Measurements from ENCODE around the gene MELTF. TPM values are rescaled to one million over a fixed set of nuclear protein-coding genes. Genes with fewer than 3 reads are reported as not detected.

The MELTF gene
- polyA plus RNA-seq, 1 experiment, result 1.8 TPM

- no peak for TF ChIP-seq CTCF (IDR thresholded peaks at IDR 0.05; ENCODE audit: insufficient read depth, low read depth, low read length)
- DNase-seq (ENCODE audit: low read depth), result no peak
- H3K27me3 ChIP-seq (ENCODE audit: control insufficient read depth, insufficient read depth, low read length), result peaks cover 8% of the 10 kb centered on the region
- CTCF ChIA-PET, result interaction anchor here (0.7 to 1.7 kb wide), 3 partner anchors 11 to 19 kb away, joined by 3 to 5 read pairs (median 4); no protein-coding TSS in a partner anchor
- no peaks in the 10 kb centered on the region for H3K36me3 ChIP-seq (ENCODE audit: control insufficient read depth, insufficient read depth, low read length)
- POLR2A ChIA-PET, result no interaction called here
- H3K4me3 ChIP-seq (ENCODE audit: low read depth, low read length), result no peak overlapping the region
Observed at GRCh38 chr3:197022405-197023231, 7.0 kb downstream of the MELTF start.

GRCh38 chr3:197021729-197022404 is 7.8 kb downstream of the MELTF start:
- no peaks in the 10 kb centered on the region for H3K36me3 ChIP-seq (ENCODE audit: control insufficient read depth, insufficient read depth, low read length)
- CTCF ChIA-PET, result interaction anchor here (0.9 to 1.2 kb wide), 2 partner anchors 19 kb away, joined by 3 to 4 read pairs; no protein-coding TSS in a partner anchor
- no peak overlapping the region for H3K4me3 ChIP-seq (ENCODE audit: low read depth, low read length)
- no peak for DNase-seq (ENCODE audit: low read depth)
- TF ChIP-seq CTCF (IDR thresholded peaks at IDR 0.05; ENCODE audit: insufficient read depth, low read depth, low read length), result no peak
- H3K27me3 ChIP-seq (ENCODE audit: control insufficient read depth, insufficient read depth, low read length), result peaks cover 8% of the 10 kb centered on the region
- POLR2A ChIA-PET, result no interaction called here

GRCh38 chr3:197021231-197021630 is 8.4 kb downstream of the MELTF start:
- Histone ChIP-seq H3K36me3 (ENCODE audit: control insufficient read depth, insufficient read depth, low read length) (no peaks in the 10 kb centered on the region), H3K27me3 (ENCODE audit: control insufficient read depth, insufficient read depth, low read length) (peaks cover 8% of the 10 kb centered on the region), H3K4me3 (ENCODE audit: low read depth, low read length) (no peak overlapping the region)
- POLR2A ChIA-PET, result no interaction called here
- DNase-seq (ENCODE audit: low read depth), result no peak
- no peak for TF ChIP-seq CTCF (IDR thresholded peaks at IDR 0.05; ENCODE audit: insufficient read depth, low read depth, low read length)
- CTCF ChIA-PET, result interaction anchor here (1.2 kb wide), 1 partner anchor 19 kb away, joined by 3 read pairs; no protein-coding TSS in a partner anchor

GRCh38 chr3:197019535-197019934 is 10.1 kb downstream of the MELTF start:
- no peaks in the 10 kb centered on the region for H3K36me3 ChIP-seq (ENCODE audit: control insufficient read depth, insufficient read depth, low read length)
- ChIA-PET CTCF (interaction anchor here (1.0 to 2.3 kb wide), 4 partner anchors 8 to 17 kb away, joined by 3 to 10 read pairs (median 4); no protein-coding TSS in a partner anchor), POLR2A (no interaction called here)
- peaks cover 8% of the 10 kb centered on the region for H3K27me3 ChIP-seq (ENCODE audit: control insufficient read depth, insufficient read depth, low read length)
- TF ChIP-seq CTCF (IDR thresholded peaks at IDR 0.05; ENCODE audit: insufficient read depth, low read depth, low read length), result no peak
- no peak for DNase-seq (ENCODE audit: low read depth)
- H3K4me3 ChIP-seq (ENCODE audit: low read depth, low read length), result no peak overlapping the region

GRCh38 chr3:197019021-197019420 is 10.6 kb downstream of the MELTF start:
- peaks cover 8% of the 10 kb centered on the region for H3K27me3 ChIP-seq (ENCODE audit: control insufficient read depth, insufficient read depth, low read length)
- CTCF ChIA-PET, result interaction anchor here (1.0 to 2.3 kb wide), 4 partner anchors 9 to 17 kb away, joined by 3 to 10 read pairs (median 4); no protein-coding TSS in a partner anchor
- POLR2A ChIA-PET, result no interaction called here
- no peaks in the 10 kb centered on the region for H3K36me3 ChIP-seq (ENCODE audit: control insufficient read depth, insufficient read depth, low read length)
- DNase-seq (ENCODE audit: low read depth), result no peak
- TF ChIP-seq CTCF (IDR thresholded peaks at IDR 0.05; ENCODE audit: insufficient read depth, low read depth, low read length), result no peak
- no peak overlapping the region for H3K4me3 ChIP-seq (ENCODE audit: low read depth, low read length)

All from BJ (cell line).